ENCODE measurements around the gene GTF2B. TPM values are rescaled to one million over a fixed set of nuclear protein-coding genes. Genes with fewer than 3 reads are reported as not detected.
A peak's percentile ranks its signal among the peaks of the same experiment; 100 is the strongest.
"Not testable (repeated sequence)": the region's sequence is repeated elsewhere in the genome, so short reads cannot be mapped to it uniquely, and the experiment has no call there.

Gene GTF2B, protein sequence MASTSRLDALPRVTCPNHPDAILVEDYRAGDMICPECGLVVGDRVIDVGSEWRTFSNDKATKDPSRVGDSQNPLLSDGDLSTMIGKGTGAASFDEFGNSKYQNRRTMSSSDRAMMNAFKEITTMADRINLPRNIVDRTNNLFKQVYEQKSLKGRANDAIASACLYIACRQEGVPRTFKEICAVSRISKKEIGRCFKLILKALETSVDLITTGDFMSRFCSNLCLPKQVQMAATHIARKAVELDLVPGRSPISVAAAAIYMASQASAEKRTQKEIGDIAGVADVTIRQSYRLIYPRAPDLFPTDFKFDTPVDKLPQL
- 52.9 and 58.4 TPM in 2 replicates for total RNA-seq (2014; rRNA removed; shearing (Covaris generic))
- polyA plus RNA-seq (2015; cell fraction: cytosol; rRNA removed) = 36.3 and 39.4 TPM in 2 replicates
- polyA plus RNA-seq (2015; cell fraction: nucleus; rRNA removed) = 42.5 and 55.4 TPM in 2 replicates

DNA sequence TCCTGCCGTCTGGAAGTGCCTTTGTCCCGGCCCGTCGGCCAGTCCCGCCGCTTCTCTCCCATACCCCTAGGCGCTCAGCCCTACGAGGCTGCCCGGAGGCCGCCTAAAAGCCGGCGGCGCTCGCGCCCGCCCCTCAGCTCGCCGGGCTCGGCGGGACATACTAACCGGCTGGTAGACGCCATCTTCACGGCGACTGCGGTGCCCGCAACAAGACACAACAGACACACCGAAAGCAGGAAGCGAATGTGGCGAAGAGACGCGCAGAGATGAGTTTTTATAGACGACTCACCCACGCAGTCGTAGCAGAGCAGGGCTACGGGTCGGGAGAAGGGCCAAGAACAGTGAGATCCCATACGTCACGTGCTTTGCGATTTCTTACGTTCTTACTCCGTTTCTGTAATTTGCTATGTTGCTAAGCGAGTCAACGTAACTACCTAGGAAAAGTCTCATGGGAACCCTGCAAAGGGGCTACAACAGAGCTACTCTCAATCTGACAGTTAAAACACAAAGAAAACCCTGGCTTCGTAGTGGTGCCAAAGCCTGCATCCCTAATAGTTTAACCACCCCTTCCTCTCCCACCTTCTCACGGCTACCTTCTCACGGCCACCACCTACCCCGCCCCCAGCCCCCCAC lies at the start of gene GTF2B:
Gene GTF2B, minus strand, starts transcription at position 250 of the 633 bp plus-strand sequence. Its CDS starts 68 bp downstream, at position 182.
- DNase-seq (ENCODE audit: low read depth) = peak; percentile 90

- DNase-seq (ENCODE audit: low read depth) = not testable (repeated sequence)
Observed at GRCh38 chr1:88938528-88938927, 47.2 kb upstream of the GTF2B start.

GRCh38 chr1:88936760-88937342 lies 45.5 kb upstream of the GTF2B start:
- no peak for DNase-seq (ENCODE audit: low read depth)

DNA sequence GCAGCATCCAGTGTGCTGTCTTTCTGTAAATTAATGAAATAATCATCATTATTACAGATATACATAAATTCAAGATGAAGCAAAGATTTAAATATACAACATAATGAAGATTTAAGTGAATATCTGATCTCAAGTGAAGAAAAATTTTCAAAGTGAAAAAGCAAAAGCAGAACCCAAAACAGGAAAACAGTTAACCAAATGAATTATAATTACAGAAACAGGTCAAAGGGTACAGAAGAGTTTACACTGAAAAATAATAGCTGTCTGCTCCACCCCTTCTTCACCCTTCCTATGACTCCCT lies 44.8 kb upstream of the GTF2B start:
- DNase-seq (ENCODE audit: low read depth) = no peak

- no peak for DNase-seq (ENCODE audit: low read depth)
Observed at GRCh38 chr1:88935522-88936222, 44.3 kb upstream of the GTF2B start.

- not testable (repeated sequence) for DNase-seq (ENCODE audit: low read depth)
Observed at GRCh38 chr1:88930176-88930575, 38.8 kb upstream of the GTF2B start.

GRCh38 chr1:88923224-88923623 lies 31.9 kb upstream of the GTF2B start:
- DNase-seq (ENCODE audit: low read depth) = no peak

DNA sequence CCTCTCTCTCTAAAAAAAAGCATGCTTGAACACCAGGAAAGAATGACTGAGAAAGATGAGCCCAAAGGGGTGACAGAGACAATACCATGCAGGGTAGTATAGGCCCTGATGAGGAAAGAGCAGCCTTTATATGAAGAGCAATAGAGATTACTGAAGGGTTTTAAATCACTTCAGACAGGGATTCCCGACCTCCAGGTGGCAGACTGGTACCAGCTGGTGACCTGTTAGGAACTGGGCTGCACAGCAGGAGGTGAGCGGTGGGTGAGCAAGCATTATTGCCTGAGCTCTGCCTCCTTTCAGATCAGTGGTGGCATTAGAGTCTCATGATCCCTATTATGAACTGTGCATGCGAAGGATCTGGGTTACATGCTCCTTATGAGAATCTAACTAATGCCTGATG lies 30.8 kb upstream of the GTF2B start:
- DNase-seq (ENCODE audit: low read depth) = no peak

- DNase-seq (ENCODE audit: low read depth) = no peak
Observed at GRCh38 chr1:88920845-88921244, 29.5 kb upstream of the GTF2B start.

DNA sequence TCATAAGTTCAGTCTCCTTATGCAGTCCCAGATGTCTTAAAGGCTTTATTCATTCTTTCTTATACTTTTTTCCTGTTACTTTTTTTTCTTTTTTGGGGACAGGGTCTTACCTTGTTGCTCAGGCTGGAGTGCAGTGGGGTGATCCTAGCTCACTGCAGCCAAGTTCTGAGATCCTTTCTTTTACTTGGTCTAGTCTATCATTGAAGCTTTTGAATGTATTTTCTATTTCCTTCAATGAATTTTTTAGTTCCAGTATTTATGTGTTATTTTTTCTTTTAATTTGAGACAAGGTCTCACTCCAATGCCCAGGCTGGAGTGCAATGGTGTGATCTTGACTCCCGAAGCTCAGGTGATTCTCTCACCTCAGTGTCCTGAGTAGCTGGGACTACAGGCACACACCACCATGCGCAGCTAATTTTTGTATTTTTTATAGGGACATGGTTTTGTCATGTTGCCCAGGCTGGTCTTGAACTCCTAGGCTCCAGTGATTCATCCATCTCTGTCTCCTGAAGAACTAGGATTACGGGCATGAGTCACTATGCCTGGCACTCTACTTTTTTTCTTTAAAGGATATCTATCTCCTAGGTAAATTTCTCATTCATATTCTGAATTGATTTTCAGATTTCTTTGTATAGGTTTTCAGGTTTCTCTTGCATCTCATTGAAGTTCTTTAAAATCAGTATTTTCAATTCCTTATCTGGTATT lies 26.1 kb upstream of the GTF2B start:
- DNase-seq (ENCODE audit: low read depth) = peak; percentile 59

GRCh38 chr1:88916883-88917282 lies 25.5 kb upstream of the GTF2B start:
- DNase-seq (ENCODE audit: low read depth) = no peak

GRCh38 chr1:88911800-88912199 lies 20.4 kb upstream of the GTF2B start:
- DNase-seq (ENCODE audit: low read depth) = not testable (repeated sequence)

DNA sequence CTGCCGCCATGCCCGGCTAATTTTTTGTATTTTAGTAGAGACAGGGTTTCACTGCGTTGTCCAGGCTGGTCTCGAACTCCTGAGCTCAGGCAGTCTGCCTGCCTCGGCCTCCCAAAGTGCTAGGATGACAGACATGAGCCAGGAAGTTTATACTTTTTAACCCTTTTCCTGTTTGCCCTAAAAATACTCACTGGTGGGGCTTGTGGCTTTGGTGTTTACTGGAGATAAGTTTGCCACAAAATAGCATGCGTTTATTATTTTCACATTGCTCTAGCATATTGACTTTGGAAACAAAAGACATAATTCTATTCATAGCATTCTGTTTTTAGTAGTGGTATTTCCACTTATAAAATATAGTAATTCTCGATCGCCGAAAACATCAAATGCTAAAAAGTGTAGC lies 19.8 kb upstream of the GTF2B start:
- DNase-seq (ENCODE audit: low read depth) = no peak

GRCh38 chr1:88910401-88910800 lies 19.0 kb upstream of the GTF2B start:
- DNase-seq (ENCODE audit: low read depth) = no peak

DNA sequence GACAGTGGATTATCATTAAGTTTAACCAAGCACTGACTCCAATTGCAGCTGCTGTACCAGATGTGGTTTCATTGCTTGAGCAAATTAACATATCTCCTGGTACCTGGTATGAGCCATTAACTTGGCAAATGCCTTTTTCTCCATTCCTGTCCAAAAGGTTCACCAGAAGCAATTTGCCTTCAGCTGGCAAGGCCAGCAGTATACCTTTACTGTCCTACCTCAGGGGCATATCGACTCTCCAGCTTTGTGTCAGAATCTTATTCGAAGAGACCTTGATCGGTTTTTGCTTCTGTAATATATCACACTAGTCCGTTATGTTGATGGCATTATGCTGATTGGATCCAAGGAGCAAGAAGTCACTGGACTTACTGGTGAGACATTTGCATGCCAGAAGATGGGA lies 9.5 kb upstream of the GTF2B start:
- DNase-seq (ENCODE audit: low read depth) = no peak

DNA sequence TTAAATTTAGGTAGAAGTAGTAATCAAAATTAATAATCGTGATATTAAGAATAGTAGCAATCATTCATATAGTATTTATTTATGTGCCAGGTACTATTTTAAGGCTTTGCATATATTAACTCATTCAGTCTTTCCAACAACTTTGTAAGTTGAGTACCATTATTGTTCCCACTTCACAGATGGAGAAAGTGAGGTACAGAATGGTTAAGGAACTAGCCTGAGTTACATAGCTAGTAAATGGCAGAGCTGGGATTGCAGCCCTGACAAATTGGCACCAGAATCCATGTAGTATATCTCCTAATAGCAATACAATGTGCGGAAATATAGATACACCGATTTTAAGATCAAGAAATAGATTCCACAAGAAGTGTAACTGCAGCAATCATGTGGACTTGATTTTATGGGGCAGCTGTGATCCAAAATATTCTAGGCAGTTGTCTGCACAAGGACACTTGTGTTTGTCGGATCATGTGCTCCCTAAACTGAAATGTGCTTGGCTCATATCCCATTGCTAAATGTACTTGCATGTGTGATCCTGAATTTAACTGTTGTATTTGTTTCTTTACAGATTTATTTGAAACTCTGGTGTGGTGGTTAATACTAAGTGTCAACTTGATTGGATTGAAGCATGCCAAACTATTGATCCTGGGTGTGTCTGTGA lies 5.8 kb upstream of the GTF2B start:
- DNase-seq (ENCODE audit: low read depth) = no peak

- peak; percentile 89 for DNase-seq (ENCODE audit: low read depth)
Observed at GRCh38 chr1:88892357-88892877, 1.1 kb upstream of the GTF2B start.

- DNase-seq (ENCODE audit: low read depth) = no peak
Observed at GRCh38 chr1:88891951-88892340, 579 bp upstream of the GTF2B start.

- no peak for DNase-seq (ENCODE audit: low read depth)
Observed at GRCh38 chr1:88890791-88891317, 513 bp downstream of the GTF2B start.

- no peak for DNase-seq (ENCODE audit: low read depth)
Observed at GRCh38 chr1:88890131-88890530, 1.2 kb downstream of the GTF2B start.

Data from HT1080 (cell line).